Measurements from ENCODE around the gene TBC1D22B.
"Not testable (repeated sequence)": the region's sequence is repeated elsewhere in the genome, so short reads cannot be mapped to it uniquely, and the experiment has no call there.

Gene TBC1D22B

DNA sequence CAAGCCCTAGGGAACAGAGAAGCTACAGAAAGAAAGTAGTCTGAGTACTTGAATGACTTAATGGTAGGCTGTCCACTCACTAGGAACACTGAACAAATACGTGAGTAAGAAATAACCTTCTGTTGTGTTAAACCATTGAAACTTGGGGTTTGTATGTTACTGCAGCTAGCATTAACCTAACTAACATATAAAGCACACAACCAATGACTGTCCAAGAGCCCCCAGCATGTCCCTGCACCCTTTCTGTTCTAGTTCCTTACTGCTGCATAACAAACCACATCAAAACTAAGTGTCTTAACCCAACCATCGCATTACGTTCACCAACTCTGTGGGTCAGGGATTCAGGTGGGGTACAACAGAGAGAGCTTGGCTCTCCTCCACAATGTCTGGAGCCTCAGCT, 85.7 kb downstream of the TBC1D22B start:
- H3K27ac ChIP-seq: no peak overlapping the region
- no peak for DNase-seq (ENCODE audit: low spot score)
- ChIA-PET POLR2A (ENCODE audit: low non-redundant PET) (no interaction called here), CTCF (no interaction called here)
- TF ChIP-seq CTCF (conservative IDR thresholded peaks at IDR 0.05; ENCODE audit: low read depth): no peak

DNA sequence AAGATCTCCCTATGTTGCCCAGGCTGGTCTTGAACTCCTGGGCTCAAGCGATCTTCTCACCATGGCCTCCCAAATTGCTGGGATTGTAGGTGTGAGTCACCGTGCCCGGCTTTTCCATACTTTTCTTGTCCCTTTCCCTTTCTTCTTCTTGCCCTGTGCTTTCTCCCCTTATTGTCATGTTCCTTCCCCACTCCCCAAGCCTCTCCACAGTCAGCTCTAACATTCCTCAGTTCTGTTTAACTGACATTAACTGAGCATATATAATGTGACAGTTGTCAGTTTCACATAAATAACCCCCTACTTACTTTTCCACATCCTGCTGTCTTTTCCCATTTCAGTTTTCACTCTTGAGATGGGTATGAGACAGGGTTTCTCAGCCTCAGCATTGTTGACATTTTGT, 86.7 kb downstream of the TBC1D22B start:
- ChIA-PET CTCF (no interaction called here), POLR2A (ENCODE audit: low non-redundant PET) (interaction anchor here (0.6 kb wide), 1 partner anchor 995 kb away, joined by 3 read pairs; no protein-coding TSS in a partner anchor)

DNA sequence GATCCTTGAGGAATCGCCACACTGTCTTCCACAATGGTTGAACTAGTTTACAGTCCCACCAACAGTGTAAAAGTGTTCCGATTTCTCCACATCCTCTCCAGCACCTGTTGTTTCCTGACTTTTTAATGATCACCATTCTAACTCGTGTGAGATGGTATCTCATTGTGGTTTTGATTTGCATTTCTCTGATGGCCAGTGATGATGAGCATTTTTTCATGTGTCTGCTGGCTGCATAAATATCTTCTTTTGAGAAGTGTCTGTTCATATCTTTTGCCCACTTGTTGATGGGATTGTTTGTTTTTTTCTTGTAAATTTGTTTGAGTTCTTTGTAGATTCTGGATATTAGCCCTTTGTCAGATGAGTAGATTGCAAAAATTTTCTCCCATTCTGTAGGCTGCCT, 88.2 kb downstream of the TBC1D22B start:
- CTCF ChIA-PET; H3K27ac ChIP-seq; POLR2A ChIA-PET (ENCODE audit: low non-redundant PET); DNase-seq (ENCODE audit: low spot score): not testable (repeated sequence)

More for the DNA sequence above, 86.7 kb downstream of the TBC1D22B start:
- no peak overlapping the region for H3K27ac ChIP-seq
- TF ChIP-seq CTCF (conservative IDR thresholded peaks at IDR 0.05; ENCODE audit: low read depth): no peak
- DNase-seq (ENCODE audit: low spot score): no peak

DNA sequence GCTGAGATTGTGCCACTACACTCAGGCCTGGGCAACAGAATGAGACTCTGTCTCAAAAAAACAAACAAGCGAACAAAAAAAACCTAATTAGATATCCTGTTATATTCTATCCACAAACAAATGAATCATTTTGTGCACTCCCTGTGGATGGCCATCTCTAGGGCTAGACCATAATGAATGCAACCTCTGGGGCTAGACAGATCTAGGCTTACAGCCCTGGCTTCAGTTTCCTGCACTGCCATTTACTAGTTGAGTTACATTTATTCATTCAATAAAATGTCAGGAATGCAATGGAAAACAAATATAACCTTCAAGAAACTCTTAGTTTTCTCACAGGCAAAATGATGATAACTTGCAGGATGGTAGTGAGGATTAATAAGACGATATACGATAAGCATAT, 89.6 kb downstream of the TBC1D22B start:
- TF ChIP-seq CTCF (conservative IDR thresholded peaks at IDR 0.05; ENCODE audit: low read depth): no peak
- CTCF ChIA-PET: interaction anchor here (0.7 kb wide), 1 partner anchor 33 kb away, joined by 3 read pairs; no protein-coding TSS in a partner anchor
- POLR2A ChIA-PET (ENCODE audit: low non-redundant PET): no interaction called here
- H3K27ac ChIP-seq: no peak overlapping the region
- no peak for DNase-seq (ENCODE audit: low spot score)

- DNase-seq (ENCODE audit: low spot score): no peak
- POLR2A ChIA-PET (ENCODE audit: low non-redundant PET): no interaction called here
- CTCF ChIA-PET: no interaction called here
- no peak overlapping the region for H3K27ac ChIP-seq
- no peak for TF ChIP-seq CTCF (conservative IDR thresholded peaks at IDR 0.05; ENCODE audit: low read depth)
Observed at GRCh38 chr6:37347670-37348111, 90.1 kb downstream of the TBC1D22B start.

DNA sequence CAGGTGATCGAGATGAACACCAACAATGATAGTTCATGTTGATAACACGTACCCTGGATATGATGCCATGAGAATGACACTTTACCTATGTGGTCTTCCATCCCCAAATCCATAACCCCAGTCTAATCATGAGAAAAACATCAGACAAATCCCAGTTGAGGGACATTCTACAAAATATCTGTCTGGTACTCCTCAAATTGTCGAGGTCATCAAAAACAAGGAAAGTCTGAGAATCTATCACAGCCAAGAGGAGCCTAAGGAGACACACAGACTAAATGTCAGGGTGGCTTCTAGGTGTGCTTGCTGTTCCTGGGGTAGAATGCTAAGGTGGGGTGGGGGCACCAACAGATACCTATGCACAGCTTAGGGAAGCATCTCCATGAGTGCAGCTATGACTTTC, 93.5 kb downstream of the TBC1D22B start:
- DNase-seq (ENCODE audit: low spot score): no peak
- H3K27ac ChIP-seq: no peak overlapping the region
- ChIA-PET POLR2A (ENCODE audit: low non-redundant PET) (no interaction called here), CTCF (no interaction called here)
- no peak for TF ChIP-seq CTCF (conservative IDR thresholded peaks at IDR 0.05; ENCODE audit: low read depth)

DNA sequence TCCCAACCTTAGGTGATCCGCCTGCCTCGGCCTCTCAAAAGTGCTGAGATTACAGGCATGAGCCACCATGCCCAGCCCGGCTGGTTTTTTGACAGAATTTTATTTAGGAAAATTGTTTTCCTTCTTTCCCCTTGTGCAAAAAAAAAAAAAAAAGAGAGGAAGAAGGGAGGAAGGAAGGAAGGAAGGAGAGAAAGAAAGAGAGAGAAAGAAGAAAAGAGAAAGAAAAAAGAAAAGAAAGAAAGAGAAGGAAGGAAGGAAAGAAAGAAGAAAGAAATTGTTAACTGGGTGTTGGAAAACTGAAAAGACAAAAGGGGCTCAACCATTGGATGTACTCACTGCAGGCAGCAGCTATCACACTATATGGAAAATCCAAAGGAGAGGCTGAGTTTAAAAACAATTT, 94.8 kb downstream of the TBC1D22B start:
- CTCF ChIA-PET: no interaction called here
- POLR2A ChIA-PET (ENCODE audit: low non-redundant PET): no interaction called here

More for the DNA sequence above, 94.8 kb downstream of the TBC1D22B start:
- H3K27ac ChIP-seq: no peak overlapping the region
- no peak for DNase-seq (ENCODE audit: low spot score)
- TF ChIP-seq CTCF (conservative IDR thresholded peaks at IDR 0.05; ENCODE audit: low read depth): no peak

Measured in RWPE1 (cell line).